Measurements from ENCODE around the gene ZNF69. TPM values are rescaled to one million over a fixed set of nuclear protein-coding genes. Genes with fewer than 3 reads are reported as not detected.
A peak's percentile ranks its signal among the peaks of the same experiment; 100 is the strongest.
"Not testable (repeated sequence)": the region's sequence is repeated elsewhere in the genome, so short reads cannot be mapped to it uniquely, and the experiment has no call there.

Gene ZNF69
- 10 to 100 TPM; 10.1 to 26.0 (median 17.6) TPM for polyA plus RNA-seq (ENCODE audit: insufficient read depth in 1 of 5, insufficient read length in 5 of 5, low replicate concordance in 1 of 5)
- long read RNA-seq, donor 1 = 0 reads
- long read RNA-seq, donor 2, partial matches to known transcripts = 0 of 2 reads
- long read RNA-seq, donor 2, other reads (novel, unspliced or antisense) = 0 of 2 reads
- long read RNA-seq, donor 3, partial matches to known transcripts = 0 of 1 reads
- long read RNA-seq, donor 3, other reads (novel, unspliced or antisense) = 0 of 1 reads
- long read RNA-seq, donor 4 = 0 reads
- long read RNA-seq, donor 5, partial matches to known transcripts = 0 of 4 reads
- long read RNA-seq, donor 5, other reads (novel, unspliced or antisense) = 0 of 4 reads
- long read RNA-seq, donor 6, partial matches to known transcripts = 0 of 6 reads
- long read RNA-seq, donor 6, other reads (novel, unspliced or antisense) = 0 of 6 reads
- long read RNA-seq, donor 7 = 0 reads
- long read RNA-seq, donor 8, partial matches to known transcripts = 0 of 2 reads
- long read RNA-seq, donor 8, other reads (novel, unspliced or antisense) = 0 of 2 reads

DNA sequence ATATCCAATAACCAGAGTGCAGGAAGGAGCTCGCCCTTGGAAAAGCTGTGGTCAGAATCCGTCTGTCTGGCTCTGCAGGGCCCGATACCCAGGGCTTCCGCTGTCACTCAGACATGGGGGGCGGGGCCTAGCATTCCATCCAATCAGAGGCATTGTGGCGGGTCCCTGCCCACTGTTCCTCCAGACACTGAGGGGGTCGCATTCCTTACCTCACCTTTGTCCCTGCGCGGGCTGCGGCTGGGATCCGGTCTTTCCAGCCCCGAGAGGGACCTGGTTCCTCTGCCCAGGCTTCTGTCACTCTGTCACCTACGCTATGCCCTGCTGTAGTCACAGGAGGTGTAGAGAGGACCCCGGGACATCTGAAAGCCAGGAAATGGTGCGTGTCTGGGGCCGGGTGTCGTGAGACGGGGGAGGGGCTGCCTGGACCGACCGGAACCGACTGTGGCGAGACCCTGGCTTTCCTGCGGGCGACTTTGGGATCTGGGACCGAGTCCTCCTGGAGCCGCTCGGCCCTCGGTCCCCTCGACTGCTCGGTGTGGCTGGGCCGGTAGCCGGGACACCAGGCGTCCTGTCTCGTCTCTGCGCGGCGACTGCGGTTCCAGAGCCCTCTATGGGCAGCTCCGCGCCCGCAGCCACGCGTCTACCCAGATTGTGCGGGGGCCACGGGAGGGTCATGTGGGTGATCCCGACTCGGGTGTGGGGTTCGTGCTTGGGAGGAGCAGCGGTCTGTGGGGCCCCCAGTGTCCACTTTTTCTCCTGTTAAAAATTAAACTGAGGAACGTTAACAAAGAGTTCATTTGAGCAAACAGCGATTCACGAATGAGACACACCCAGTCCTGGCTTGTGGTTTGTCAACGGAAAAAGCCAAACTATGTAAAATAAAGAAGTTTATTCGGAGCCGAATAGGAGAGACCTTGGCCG lies at the start of gene ZNF69:
ZNF69 (plus strand) TSS at position 172 of the 921 bp plus-strand sequence; CDS start at position 314, 142 bp downstream.
- peak; percentile 82 to 84 for DNase-seq

- no peak for DNase-seq
Measured at GRCh38 chr19:11843722-11844121, 43.9 kb upstream of the ZNF69 start.

DNA sequence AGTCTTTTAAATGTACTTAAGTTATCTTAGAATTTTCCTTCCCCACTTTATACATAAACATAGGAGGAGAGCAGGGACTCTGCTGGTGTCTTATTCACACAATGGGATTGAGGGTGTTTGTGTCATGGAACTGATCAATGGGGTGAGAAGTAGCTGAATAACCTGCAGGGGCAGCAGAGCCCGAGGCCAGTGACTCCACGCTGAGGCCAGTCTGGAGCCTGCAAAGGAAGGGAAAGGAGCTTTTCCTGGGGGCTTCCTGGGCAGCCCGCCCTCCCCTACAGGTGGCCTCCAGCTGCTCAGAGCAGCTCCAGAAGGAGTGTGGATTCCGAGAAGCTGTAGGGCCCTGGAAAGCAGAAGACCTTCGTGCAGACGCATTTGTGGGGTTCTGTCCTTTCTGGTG lies 40.0 kb upstream of the ZNF69 start:
- not testable (repeated sequence) for DNase-seq

GRCh38 chr19:11848200-11848593 lies 39.4 kb upstream of the ZNF69 start:
- DNase-seq = no peak

- DNase-seq = peak; percentile 80 to 84
Measured at GRCh38 chr19:11848594-11849469, 38.8 kb upstream of the ZNF69 start, which contains the start of gene ZNF439. ZNF439 (plus strand) TSS chr19:11848726; CDS start chr19:11848868, 142 bp downstream.

DNA sequence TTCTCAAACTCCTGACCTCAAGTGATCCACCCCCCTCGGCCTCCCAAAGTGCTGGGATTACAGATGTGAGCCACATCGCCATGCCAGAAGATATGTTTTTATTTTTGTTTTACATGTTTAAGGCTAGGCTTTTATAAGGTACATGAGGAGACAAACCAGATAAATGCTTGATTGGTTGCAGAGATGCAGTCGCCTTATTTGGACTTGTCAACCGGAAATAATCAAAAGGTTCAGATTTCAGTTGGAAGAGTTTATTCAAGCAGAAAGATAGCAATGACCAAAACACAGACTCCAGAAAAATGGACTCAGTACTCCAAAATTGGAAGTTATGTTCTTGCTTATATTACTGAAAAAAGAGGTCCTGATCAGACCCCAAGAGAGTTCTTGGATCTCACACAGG lies 37.3 kb upstream of the ZNF69 start:
- DNase-seq = not testable (repeated sequence)

- DNase-seq = no peak
Measured at GRCh38 chr19:11853358-11853757, 34.2 kb upstream of the ZNF69 start.

- peak; percentile 30 to 31 for DNase-seq
Measured at GRCh38 chr19:11856596-11857250, 30.9 kb upstream of the ZNF69 start.

DNA sequence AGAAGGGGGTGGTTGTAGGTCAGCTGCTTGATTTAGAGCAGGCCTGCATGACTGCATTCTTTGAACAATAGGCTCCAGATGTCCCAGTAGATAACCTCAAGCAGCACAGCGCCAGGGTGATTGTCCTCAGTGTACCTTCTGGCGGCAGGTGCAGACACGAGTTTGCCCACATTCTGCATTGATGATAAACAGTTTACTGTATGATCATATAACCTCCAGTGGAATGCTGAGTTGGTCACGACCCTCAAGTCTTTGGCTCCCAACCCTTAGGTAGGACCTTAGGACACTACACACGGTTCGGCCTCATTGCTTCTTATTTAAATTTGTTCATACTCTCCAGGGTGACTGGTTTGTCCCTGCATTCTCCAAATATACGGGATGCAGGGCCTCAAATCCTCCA lies 26.9 kb upstream of the ZNF69 start:
- no peak for DNase-seq

GRCh38 chr19:11861301-11861700 lies 26.3 kb upstream of the ZNF69 start:
- no peak for DNase-seq

DNA sequence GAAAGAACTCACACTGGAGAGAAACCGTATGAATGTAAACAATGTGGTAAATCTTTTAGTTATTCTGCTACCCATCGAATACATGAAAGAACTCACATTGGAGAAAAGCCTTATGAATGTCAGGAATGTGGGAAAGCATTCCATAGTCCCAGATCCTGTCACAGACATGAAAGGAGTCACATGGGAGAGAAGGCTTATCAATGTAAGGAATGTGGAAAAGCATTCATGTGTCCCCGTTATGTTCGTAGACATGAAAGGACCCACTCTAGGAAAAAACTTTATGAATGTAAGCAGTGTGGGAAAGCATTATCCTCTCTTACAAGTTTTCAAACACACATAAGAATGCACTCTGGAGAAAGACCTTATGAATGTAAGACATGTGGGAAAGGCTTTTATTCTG lies 19.8 kb upstream of the ZNF69 start:
- not testable (repeated sequence) for DNase-seq

DNA sequence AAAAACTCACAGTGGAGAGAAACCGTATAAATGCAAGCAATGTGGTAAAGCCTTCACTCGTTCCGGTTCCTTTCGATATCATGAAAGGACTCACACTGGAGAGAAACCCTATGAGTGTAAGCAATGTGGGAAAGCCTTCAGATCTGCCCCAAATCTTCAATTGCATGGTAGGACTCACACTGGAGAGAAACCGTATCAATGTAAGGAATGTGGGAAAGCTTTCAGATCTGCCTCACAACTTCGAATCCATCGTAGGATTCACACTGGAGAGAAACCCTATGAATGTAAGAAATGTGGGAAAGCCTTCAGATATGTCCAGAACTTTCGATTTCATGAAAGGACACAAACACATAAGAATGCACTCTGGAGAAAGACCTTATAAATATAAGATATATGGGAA lies 19.4 kb upstream of the ZNF69 start:
- DNase-seq = no peak

- DNase-seq = no peak
Measured at GRCh38 chr19:11872624-11873023, 15.0 kb upstream of the ZNF69 start.

DNA sequence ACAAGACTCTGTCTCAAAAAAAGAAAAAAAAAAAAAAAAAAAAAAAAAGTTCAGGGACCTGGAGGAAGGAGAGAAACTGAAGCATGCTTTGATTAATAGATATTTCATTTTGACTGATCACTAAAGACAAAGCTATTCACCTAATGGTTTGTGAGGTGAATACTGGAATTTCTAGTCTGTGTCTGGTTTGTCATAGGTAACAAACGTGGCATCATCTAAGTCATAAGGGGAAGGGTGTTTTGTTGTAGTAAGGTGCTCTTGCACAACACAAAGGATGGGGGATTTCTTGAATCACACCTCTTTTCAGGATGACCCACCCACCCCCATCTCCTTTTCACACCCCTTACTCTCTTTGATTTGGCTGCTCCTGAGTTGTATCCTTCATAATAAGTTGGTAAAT lies 13.8 kb upstream of the ZNF69 start:
- DNase-seq = no peak

GRCh38 chr19:11879687-11880266 lies 7.8 kb upstream of the ZNF69 start:
- not testable (repeated sequence) for DNase-seq

DNA sequence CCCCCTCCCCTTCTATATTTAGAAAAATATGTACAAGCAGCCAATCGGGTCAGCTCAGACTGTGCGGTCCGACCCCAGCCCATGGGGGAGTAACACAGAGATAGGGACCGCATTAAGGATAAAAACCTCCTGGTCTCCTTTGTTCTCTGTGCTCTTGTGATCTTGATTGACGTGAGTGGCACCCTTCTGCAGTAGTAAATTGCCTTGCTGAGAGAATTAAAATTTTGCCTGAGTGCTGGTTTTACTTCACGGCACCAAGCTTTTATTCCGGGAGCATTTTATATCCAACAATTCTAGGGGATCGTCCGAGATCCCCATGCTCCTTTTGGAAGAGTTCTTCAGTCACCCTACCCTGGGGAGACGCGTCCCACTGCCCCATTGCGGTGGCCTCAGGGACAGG lies 7.0 kb upstream of the ZNF69 start:
- DNase-seq = no peak

DNA sequence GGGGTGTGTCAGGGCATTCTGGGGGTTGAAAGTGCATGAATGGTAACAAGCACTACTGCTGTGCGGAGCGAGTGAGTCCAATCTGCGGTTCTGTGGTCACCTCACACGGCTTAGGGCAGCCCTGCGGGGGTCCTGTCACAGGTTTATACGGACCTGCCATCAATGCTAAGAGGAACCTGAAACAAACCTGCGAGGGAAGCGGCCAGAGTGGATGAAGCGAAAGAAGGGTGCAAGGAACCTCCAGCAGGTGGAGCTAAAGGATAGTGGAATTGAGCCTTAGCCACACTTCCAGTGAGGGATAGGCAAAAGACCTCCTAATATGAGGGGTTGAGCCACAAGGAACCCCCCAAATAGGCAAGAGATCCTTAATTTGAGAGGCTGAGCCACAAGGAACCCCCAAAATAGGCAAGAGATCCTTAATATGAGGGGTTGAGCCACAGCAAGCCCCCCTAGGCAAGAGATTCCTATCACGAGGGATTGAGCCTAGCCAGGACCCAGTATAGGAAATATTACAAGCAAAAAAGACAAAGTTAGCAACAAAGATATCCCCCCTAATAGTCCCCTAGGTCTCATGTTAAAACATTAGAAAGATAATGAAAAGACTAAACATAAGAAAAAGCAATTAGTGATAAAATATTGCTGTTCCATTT lies 6.3 kb upstream of the ZNF69 start:
- peak; percentile 38 to 53 for DNase-seq

DNA sequence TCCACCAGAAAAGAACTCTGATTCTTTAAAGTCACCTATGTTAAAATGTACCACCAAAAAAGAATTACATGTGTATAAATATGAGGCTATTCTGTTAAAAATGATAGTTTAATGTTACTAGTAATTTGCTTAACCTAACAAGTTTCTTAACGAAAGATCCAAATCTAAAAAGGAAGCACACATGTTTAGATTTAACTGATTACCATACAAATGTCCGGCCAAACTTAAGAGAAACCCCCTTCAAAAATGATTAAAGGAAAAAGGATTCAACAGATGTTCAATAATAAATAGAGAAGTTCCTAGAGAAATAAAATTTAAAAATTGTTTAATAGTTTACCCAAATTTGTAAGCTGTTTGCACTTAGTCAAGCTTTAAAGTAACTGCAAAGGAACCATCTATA lies 5.0 kb upstream of the ZNF69 start:
- DNase-seq = no peak

DNA sequence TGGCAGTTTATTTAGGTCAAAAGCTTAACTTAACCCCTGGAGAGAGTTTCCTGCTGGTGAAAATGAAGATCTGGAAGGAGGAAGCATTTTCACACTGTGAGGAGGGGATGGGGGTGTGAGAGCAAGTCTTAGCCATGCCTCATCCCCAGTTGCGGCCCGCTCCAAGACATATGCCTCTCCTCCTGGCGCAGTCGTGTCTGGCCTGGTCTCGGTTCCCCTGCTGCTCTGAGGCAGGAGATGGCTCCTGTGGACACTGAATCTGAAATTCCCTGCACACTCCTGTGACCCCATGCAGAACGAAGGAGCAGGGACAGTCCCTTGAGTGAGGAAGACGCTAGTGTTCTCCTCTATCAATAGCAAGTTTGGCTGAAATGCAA lies 360 bp upstream of the ZNF69 start:
- no peak for DNase-seq

- not testable (repeated sequence) for DNase-seq
Measured at GRCh38 chr19:11889901-11890300, 2.3 kb downstream of the ZNF69 start.

Data from right lung (tissue), 10 donors.